ENCODE data around the gene ACBD7.

ACBD7 gene

GRCh38 chr10:15088428-15089261 lies at the start of gene ACBD7:
Gene ACBD7 (minus strand): TSS chr10:15088776. CDS start chr10:15088728, 48 bp downstream.
- peak; percentile 90 for DNase-seq

DNA sequence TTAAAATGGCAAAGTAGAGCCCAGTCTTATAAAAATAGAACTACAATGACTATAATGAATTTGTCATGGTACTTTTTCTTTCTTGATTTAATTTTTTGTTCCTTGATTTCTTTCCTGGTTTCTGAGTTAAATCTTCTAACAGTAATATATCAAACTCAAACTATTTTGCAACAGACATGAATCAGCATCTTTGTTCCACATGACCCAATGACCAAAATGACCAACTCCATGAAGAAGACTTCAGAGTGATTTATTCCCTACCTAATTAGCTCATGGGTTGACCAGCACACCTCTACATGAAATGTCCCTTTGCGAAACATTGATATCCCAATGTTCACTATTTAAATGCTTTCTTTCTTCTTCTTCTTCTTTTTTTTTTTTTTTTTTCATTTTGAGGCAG lies 49.1 kb upstream of the ACBD7 start:
- no peak for DNase-seq

GRCh38 chr10:15137036-15137359 lies 48.4 kb upstream of the ACBD7 start:
- DNase-seq, result no peak

DNA sequence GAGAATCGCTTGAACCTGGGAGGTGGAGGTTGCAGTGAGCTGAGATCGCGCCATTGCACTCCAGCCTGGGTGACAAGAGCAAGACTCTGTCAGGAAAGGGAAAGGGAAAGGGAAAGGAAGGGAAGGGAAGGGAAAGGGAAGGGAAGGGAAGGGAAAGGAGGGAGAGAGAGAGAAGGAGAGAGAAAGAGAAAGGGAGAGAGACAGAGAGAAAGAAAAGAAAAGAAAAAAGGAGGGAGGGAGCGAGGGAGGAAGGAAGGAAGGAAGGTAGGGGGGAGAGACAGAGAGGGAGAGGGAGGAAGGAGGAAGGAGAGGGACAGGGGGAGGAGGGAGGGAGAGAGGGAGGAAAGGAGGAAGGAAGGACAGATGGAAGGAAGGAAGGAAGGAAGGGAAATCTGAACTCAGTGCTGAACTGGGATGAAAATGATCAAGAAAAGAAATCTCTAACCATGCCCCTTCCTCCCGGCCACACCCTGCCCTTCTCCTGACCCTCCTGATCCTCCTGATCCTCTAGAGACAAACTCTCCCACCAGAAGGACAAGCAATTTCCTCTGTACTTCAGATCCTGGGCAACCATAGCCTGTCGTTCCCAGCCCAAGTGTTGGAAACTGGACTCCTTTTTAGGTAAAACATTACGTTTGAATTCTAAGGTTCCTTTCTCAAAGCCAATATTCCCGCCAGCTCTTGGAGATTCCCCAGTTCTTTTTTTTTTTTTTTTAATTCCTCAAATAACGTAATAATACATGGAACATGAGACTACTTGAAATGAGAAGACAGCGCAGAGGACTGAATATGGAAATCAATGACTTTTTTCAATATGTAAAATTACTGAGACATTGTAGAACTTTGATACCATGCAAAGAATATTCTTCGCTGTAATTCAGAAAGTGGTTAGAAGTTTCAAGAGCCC lies 47.8 kb upstream of the ACBD7 start:
- DNase-seq, result no peak

- DNase-seq, result no peak
Observed at GRCh38 chr10:15131330-15131729, 42.8 kb upstream of the ACBD7 start.

DNA sequence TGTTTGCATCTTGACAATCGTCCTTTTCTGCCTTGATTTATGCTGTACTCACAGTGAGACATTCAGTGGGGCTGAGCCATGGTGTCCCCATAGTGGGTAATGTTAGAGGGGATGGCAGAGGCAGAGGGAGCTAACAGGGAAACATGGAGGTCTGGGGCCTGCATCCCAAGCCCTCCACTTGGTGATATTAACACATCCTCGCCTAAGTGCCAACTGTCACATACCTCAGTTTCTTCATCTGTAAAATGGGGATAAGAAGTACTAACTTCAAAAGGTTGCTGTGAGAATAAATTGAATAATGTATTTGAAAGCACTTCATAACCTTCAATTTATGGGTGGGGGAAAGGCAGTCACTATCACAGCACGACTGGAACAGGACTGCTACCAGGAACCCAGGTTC lies 36.3 kb upstream of the ACBD7 start:
- DNase-seq, result no peak

- no peak for DNase-seq
Observed at GRCh38 chr10:15124190-15124589, 35.6 kb upstream of the ACBD7 start.

DNA sequence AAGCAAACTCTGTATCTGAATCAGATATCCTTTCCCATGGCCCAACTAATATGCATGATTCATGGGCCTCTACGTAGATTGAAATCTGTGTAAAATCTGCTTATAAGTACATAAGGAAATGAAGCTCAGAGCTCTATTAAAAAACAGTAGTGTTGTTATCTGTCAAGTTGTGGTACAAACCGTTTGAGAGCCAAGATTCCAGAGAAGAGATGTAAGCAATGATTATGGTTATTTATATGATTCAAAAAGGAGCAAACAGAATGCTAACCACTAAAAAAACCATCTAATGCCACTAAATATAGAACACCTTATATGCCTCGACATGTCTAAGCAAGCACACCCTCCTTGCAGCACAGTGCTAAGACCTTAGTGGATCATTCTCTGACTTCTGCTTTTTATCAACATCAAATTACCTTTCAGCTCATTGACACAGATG lies 35.2 kb upstream of the ACBD7 start:
- DNase-seq, result no peak

- no peak for DNase-seq
Observed at GRCh38 chr10:15122477-15123030, 34.0 kb upstream of the ACBD7 start.

DNA sequence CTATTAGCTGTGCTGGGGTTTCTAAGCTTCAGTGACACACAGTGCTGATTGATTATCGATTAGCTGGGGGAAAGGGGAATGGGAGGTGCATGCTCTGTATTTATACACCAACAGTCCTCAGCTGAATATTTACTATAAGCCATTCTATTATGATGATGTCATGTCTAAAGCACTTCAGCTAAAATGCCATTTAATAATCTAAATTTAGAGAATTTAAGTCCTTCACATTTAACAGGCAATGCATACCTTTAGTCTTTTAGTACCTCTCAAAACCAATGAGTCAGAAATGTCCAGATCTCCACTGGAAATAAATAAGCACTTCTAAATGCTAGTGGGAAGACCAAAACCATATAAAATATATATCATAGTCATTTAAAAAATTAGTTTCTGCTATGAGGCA lies 33.1 kb upstream of the ACBD7 start:
- DNase-seq, result no peak

GRCh38 chr10:15120523-15120922 lies 31.9 kb upstream of the ACBD7 start:
- no peak for DNase-seq

DNA sequence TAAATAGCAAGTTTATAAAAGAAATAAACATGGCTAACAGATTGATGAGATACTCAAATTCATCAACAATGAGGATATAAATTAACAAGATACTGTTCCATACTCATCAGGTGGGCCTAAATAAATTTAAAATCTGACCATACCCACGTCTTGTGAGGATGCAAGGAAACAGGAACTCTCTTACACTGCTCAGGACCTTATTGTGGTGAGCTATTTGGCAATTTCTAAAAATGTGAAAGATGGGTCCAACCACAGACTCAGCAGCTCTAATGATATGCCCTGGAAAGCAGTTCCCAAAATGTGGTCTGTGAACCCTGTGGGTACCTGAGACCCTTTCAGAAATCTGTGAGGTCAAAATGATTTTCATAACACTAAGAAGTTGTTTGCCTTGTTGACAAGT lies 30.0 kb upstream of the ACBD7 start:
- DNase-seq, result peak; percentile 48

DNA sequence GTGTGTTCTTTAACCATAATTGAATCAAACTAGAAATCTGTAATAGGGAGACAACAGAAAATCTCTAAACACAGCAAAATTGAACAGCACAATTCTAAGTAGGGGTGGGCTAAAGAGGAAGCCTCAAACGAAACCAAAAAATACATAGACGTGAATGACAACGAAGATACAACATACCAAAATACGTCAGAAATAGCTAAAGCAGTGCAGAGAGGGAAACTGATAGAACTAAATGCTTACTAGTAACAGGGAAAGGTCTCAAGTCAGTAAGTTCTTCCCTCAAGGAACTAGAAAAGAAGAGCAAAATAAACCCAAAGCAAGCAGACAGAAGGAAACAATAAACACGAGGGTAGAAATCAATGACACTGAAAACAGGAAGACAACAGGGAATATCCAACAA lies 27.6 kb upstream of the ACBD7 start:
- DNase-seq, result no peak

- DNase-seq, result no peak
Observed at GRCh38 chr10:15113766-15114165, 25.2 kb upstream of the ACBD7 start.

DNA sequence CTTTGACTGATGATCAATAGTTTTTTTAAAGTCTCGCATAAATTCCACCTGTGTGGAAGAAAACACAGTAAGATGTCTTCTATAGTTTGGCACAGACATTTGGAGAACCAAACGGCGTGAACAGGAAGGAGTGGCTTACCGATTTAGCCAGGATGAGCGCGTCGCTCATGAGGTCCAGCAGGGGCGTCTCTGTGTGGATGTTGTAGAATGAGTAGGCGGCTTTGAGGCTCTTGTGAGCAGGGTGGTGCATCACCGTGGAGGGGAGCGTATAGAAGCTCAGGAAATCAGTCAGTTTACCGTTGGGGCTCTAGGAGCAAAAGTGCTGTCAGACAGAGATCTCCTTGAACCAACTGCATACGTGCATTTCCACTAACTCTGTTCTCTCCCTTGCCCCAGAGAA lies 24.1 kb upstream of the ACBD7 start:
- peak; percentile 12 for DNase-seq

DNA sequence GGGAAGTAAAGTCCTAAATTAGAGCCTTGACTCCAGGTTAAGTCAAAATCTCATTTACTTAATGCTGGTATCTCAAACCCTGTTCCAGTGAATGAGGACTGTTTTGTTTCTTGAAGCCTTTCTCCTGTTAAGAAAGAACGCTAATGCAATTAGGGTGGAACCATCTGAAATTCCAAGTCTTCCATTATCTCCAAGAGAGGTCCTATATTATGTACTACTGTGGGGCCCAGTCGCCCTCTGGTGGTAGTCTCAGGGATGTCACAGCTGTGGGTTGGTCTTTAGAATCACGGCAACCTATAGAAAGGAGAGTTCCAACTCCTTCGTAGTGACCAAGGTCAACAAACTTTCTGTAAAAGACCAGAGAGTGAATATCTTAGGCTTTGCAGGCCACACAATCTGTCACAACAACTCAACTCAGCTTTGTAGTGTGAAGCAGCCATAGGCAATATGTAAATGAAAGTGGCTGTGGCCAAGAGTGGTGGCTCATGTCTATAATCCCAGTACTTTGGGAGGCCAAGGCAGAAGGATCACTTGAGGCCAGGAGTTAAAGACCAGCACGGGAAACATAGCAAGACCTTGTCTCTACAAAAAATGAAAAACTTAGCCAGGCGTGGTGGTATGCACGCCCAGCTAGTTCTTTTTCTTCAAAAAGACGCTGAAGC lies 17.9 kb upstream of the ACBD7 start:
- peak; percentile 85 for DNase-seq

GRCh38 chr10:15103513-15103912 lies 14.9 kb upstream of the ACBD7 start:
- no peak for DNase-seq

DNA sequence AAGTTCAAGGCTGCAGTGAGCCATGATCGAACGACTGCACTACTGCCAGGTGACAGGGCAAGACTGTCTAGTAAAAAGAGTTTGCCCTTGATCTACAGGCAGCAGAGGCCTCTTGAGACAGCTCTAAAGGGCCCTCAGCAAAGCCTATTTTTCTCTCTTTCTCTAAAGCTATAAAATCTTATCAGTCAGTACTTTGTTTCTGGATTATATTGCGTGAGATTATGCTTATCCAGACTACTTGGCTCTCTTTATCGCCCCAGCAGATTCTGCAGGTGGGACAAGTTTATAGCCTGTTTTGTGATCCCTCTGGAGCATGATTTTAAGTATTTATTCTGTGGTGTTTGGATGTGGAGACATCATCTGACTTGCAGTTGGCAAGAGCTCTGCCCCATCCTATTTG lies 11.3 kb upstream of the ACBD7 start:
- no peak for DNase-seq

DNA sequence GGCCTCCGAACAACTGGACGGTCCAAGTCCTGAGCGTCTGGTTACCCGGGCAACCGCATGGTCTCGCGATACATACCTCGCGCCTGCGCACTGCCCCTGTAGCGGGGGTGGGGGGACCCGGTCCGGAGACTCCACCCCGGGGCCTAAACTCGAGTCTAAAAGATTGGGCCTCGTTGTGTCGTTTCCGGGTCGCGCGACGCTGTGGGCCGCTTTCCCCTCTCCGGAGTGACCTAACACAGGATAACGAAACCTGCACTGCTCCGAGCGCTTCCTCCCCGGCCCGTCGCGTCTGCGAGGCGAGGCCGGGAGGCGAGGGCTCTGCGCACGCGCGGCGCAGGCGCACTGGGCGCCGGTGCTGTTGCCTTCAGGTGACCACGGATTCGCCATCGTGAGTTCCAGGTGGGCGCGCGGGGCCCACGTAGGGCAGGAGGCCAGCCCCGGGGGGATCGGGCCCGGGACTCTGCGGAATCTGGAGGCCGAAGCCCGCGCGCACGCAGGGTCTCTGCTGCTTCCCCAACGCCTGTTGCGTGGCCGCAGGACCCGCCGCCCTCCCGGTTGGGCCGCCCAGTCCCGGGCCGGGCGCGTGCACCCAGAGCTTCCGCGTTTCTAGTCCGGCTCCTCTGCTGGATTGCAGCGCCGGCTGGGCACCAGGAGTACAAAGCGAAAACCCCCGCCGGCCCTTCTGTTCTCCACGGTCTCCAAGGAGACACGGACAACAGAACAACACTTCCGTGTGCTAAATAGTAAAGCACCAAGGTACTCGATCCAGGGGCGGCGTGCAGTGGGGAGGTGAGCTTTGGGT lies 8.6 kb upstream of the ACBD7 start, which contains the start of gene RPP38:
TSS of gene RPP38 (plus strand) at position 345 of the 802 bp plus-strand sequence. CDS start 5,960 bp downstream, outside the sequence.
- peak; percentile 97 for DNase-seq

- DNase-seq, result no peak
Observed at GRCh38 chr10:15096661-15097010, 8.1 kb upstream of the ACBD7 start.

- no peak for DNase-seq
Observed at GRCh38 chr10:15092855-15093408, 4.4 kb upstream of the ACBD7 start.

DNA sequence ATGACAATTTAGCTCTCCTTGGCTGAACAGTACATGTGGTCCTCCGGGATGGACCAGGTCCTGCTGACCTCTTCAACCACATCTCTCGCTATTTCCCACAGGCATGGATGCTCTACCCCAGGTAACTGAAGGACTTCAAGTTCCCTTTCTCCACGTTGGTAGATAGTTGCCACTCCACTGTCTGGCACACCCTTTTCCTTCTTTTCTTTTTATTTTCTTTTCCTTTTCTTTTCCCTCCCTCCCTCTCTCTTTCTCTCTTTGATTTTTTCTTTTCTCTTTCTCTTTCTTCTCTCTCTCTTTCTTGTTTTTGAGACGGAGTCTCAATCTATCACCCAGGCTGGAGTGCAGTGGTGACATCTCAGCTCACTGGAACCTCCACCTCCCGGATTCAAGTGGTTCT lies 2.8 kb upstream of the ACBD7 start:
- DNase-seq, result no peak
